HG03354 (cell line): Measurements from ENCODE around the gene EID3.
"Not testable (repeated sequence)": the region's sequence is repeated elsewhere in the genome, so short reads cannot be mapped to it uniquely, and the experiment has no call there.

Experiments used
- ATAC-seq: cut with Tn5 transposase; IDR thresholded peaks from one replicate; pipeline ENCODE4 v1.9.1; 2021; ENCODE audit warnings: mild to moderate bottlenecking; ENCODE audit not compliant: unreplicated experiment, poor library complexity, severe bottlenecking

EID3 gene

DNA sequence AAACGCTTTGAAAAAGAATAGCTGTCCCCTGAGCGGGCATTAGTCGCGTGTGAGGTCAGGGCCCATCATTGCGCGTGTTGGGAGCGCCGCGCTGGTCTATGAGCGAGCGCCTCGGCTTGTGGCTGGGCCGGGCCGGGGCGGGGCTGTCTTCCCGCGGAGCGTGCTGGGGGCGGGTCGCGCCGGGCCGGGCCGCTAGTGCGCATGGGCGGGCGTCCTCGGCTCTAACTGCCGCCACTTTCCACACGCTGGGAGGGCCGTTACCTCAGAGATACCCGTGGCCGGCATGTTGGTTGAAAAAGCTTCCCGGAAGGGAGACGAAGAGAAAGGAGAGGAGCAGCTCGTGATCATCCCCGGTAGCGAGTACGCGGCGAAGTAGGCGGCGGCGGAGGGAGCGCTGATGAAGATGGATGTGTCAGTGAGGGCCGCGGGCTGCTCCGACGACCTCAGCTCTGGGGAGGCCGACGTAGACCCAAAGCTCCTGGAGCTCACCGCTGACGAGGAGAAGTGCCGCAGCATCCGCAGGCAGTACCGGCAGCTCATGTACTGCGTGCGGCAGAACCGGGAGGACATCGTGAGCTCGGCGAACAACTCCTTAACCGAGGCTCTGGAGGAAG lies at the start of gene EID3:
Gene EID3 (plus strand): TSS at position 202 of the 614 bp plus-strand sequence. CDS start 196 bp downstream, at position 398.
- ATAC-seq, result peak; percentile 91

DNA sequence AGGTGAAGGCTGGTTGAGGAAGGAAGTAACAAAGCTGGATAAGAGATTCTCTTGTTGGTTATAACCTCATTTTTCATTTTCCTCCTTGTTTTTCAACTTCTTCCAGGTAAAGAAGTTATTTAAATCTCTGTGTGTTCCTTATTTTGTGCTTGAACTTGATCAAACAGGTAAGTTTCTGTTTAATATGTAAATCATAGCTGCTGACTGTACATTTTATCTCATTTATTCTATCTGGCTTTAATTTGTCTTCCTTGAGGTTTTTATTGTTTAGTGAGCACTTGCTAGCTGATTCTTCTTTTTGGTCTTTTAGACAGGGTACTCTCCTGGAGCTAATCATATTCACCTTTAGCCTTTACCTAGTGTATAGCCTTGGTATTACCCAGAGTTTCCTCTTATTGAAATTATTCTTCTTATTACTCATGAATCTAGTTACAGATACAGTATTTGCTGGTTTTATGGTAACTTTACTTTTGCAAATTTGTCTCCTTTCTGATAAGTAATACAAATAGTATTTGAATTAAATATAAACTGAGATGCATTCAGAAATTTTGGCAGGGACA lies 45.5 kb upstream of the EID3 start:
- no peak for ATAC-seq

DNA sequence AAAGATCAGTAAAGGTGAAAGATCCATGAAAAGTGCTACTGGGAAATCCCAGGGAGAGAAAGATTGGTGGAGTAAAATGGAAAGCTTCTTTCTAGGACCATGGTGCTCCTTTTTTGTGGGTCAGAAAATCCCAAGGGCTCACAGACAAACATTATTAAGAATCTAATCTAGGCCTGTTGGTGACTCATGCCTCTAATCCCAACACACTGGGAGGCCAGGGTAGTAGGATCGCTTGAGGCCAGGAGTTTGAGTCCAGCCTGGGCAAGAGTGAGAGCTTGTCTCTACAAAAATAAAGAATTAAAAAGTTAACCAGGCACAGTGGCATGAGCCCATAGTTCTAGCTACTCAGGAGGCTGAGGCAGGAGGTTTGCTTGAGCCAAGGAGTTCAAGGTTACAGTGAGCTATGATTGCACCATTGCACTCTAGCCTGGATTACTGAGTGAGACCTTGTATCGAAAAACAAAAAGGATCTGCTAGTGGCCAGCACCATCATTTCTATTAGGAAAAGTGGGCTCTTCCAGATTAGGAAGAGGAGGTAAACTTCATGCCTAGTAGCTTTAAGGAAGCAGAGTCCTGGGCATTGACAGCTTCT lies 45.0 kb upstream of the EID3 start:
- no peak for ATAC-seq

DNA sequence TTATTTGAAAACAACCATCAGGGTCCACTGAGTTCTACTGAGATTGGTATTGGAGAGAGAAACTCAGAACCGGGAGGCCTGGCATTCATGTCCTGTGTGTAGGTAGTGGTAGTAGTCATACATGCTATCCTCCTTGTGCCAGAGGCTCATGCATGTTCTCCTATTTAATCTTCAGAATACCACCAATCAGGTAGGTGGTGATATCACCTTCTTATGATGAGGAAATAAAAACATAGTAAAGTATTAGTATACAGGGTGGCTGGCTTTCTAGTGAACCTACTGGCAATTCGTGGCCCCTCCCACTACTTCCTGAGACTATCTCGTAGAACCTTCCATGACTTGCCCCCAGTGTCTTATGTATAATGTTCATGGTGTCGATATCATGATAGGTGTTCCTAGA lies 40.5 kb upstream of the EID3 start:
- no peak for ATAC-seq

DNA sequence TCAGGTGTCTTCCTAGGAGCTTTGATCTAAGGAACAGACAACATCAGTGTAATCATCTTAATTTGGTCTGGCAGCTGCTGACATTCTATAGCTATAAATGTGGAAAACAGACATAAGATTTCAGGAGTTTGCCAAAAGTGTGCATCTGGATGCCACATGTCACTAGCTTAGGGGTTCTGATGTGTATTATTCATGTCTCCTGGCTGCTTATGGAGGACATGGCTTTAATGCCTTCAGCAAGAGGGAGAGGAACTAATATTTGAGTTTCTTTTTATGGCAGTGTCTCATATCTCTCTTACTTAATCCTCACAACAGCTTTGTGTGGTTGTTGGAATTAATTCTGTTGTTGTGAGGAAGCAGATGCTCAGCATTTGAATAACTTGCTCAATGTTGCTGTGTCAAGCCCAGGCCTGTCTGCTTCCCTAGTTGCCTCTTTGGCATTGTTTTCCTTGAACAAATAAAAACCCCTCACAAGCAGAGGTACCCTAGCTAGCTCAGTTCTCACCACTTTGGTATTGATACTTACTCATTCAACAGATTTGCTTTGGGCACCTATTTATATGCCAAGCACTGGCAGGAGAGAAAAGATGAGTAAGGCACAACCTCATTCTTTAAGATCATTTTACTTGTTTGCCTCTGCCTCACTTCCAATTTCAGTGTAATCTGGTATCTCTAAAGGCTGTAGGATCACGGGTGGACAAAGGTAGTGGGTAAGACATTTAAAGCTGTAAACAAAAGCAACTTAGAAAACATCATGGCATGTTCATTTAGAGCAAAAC lies 39.8 kb upstream of the EID3 start:
- no peak for ATAC-seq

GRCh38 chr12:104265436-104265835 lies 38.1 kb upstream of the EID3 start:
- not testable (repeated sequence) for ATAC-seq

- no peak for ATAC-seq
Measured at GRCh38 chr12:104272938-104273337, 30.6 kb upstream of the EID3 start.

DNA sequence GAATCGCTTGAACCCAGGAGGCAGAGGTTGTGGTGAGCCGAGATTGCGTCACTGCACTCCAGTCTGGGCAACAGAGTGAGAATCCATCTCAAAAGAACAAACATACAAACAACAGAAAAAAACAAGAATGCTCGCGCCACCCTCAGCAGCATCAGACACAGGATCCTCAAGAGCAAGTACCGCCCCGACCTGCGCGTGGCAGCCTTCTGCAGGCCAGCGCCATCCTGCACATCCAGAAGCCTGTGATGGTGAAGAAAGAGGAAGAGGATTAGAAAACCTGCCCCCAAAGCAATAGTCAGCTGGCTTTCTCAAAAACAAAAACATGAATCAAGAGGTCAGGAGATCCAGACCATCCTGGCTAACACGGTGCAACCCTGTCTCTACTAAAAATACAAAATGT lies 30.0 kb upstream of the EID3 start:
- no peak for ATAC-seq

DNA sequence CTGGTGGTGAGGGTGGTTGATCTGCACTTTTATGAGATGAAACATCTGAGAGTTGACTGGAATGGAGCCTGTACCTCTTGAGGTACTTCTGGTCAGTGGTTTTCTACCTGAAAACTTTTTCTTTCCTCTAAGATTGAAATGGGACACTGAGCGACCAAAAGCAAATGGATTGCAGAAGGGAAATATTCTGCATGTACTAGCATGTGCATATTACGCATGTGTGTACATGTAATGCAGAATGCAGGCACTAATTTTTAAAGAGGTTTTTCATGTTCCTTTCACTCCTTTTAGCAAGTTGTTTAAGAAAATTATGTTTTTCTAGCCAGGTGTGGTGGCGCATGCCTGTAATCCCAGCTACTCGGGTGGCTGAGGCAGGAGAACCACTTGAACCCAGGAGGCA lies 28.7 kb upstream of the EID3 start:
- ATAC-seq, result no peak

DNA sequence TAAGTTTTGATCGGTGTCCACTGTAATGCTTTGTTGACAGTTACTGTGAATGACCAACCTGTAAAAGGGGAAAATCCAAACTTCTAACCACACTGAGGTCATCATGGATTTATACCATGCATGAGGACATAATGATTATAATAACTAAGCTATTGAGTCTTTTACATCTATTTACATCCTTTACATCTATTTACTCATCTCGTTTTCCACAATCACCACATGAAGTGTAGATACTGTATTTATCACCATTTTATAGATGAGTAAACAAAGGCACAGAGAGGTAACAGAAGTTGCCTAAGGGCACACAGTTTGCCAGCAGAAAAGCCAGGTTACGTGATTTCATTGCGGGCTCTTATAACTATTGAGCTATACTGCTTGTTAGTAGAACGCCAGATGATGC lies 27.9 kb upstream of the EID3 start:
- ATAC-seq, result peak; percentile 59

GRCh38 chr12:104276273-104277131 lies 27.0 kb upstream of the EID3 start:
- ATAC-seq, result peak; percentile 76

- no peak for ATAC-seq
Measured at GRCh38 chr12:104279164-104279563, 24.4 kb upstream of the EID3 start.

DNA sequence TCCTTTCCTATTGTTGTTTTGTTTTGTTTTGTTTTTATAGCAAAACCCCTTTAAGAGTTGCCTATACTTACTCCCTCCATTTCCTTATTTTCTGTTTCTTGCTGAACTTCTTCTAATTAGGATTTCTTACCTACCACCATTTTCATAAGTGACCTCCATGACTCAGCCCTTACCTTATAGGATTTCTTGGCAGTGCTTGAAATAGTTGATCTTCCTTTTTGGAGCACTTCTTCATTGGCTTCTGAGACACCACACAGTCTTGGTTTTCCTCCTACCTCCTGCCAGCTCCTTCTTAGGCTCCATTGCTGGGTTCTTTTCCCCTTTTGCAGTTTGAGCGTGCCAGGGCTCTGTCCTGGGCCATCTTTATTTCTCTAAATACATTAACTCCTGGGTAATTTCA lies 23.4 kb upstream of the EID3 start:
- no peak for ATAC-seq

DNA sequence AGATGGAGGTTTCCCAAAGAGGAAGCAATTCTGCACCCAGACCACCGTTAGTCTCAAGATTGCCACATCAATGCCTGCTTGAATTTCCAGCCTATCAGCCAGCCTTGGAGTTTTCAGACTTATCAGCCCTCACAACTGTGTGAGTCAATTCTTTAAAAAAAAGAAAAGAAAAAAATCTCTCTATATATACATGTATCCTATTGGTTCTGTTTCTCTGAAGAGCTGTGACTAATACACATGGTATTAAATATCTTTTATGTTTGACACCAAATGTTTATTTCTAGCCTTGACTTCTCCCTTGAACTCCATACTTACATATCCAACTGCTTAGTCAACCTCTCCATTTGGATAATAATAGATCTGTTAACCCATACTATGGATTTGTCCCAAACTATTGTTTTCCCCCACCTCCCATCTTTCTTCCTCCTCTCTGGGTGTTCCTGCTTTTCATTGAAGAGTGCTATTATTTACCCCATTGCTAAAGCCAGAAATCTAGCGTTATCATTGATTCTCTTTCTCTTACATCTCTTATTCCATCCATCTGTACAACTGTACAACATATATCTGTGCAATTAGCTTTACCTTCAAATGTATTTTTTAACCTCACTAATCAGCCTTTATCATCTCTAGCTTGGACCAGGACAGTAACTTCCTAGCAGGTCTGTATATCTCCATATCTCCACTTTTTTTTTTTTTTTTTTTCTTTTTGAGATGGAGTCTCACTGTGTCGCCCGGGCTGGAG lies 22.7 kb upstream of the EID3 start:
- ATAC-seq, result no peak

- ATAC-seq, result no peak
Measured at GRCh38 chr12:104281636-104282035, 21.9 kb upstream of the EID3 start.

- no peak for ATAC-seq
Measured at GRCh38 chr12:104282109-104282508, 21.4 kb upstream of the EID3 start.

DNA sequence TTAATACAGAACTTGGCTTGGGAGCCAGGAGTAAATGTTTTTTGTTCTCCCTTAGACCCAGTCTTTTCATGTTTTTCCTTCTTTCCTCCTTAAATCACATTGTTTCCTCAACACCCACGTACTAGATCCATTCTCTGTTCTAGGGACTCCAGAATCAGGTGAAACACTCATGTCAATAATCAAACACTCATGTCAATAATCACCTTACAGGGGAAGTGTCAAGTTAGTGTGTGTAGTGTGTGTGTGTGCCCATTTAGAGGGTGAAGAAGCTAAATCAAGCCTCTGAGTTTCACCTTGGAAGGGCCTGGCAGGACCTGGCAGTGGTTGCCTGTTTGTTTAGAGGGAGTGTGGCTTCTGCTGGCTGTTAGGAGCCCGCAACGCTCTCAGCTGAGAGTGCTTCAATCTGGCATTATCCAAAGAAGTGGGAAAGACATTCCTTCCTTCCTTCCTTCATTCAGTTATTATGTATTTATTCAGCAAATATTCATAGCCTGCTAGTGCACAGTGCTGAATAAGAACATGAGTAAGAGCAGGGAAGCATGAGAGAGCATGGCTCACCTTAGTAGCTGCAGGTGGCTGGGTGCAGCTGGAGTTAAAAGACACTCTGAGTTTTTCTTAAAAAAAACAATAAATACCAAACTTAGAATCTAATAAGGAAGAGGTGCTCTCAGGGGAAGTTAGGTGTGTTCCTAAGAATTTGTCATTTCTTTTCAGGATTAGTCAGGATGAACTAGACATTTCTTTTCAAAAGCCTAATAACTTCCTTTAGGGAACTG lies 17.6 kb upstream of the EID3 start:
- ATAC-seq, result no peak
